Natural killer cell (primary cell): ENCODE data around the gene DNAJC18. TPM values are rescaled to one million over a fixed set of nuclear protein-coding genes. Genes with fewer than 3 reads are reported as not detected.
"Not testable (repeated sequence)": the region's sequence is repeated elsewhere in the genome, so short reads cannot be mapped to it uniquely, and the experiment has no call there.

Source experiments
- ATAC-seq, 3 donors: fragments of 150-1000 bp in 2 of 3; fragments of 200-7000 bp in 1 of 3; cut with Tn5 transposase; 1 replicate in 1 of 3; 2 replicates in 2 of 3; pipeline ENCODE4 v1.10.0; 2021; ENCODE audit warnings: mild to moderate bottlenecking in 2 of 3, moderate library complexity in 2 of 3
- DNase-seq, 2 donors: peaks; one replicate each; pipeline versions ENCODE4 v3.0.0 to v3.0.0-alpha.2; 2013 to 2021; ENCODE audit warnings: mixed read lengths in 1 of 2
- H3K27ac ChIP-seq: one replicate; pipeline ENCODE4 v1.5.1; 2013; ENCODE audit warnings: mild to moderate bottlenecking, low read length
- H3K27me3 ChIP-seq: one replicate; pipeline ENCODE4 v1.6.1; 2013; ENCODE audit warnings: low read length; ENCODE audit not compliant: control insufficient read depth, insufficient read depth
- H3K36me3 ChIP-seq: one replicate; pipeline ENCODE4 v1.6.1; 2013; ENCODE audit warnings: low read length; ENCODE audit not compliant: control insufficient read depth, insufficient read depth
- H3K4me1 ChIP-seq: one replicate; pipeline ENCODE4 v1.6.1; 2013; ENCODE audit warnings: low read length; ENCODE audit not compliant: control insufficient read depth, insufficient read depth
- H3K4me3 ChIP-seq: one replicate; pipeline ENCODE4 v1.5.1; 2013; ENCODE audit warnings: low read length
- H3K9me3 ChIP-seq: one replicate; pipeline ENCODE4 v1.6.1; 2013; ENCODE audit warnings: low read length; ENCODE audit not compliant: control insufficient read depth, insufficient read depth
- H3K27ac Mint-ChIP-seq, 2 donors: one replicate each; pipeline ENCODE4 v1.8.0; 2022; ENCODE audit warnings: mild to moderate bottlenecking in 2 of 2, mixed read lengths in 2 of 2, moderate library complexity in 1 of 2
- H3K27me3 Mint-ChIP-seq, 2 donors: one replicate each; pipeline ENCODE4 v1.8.0; 2022; ENCODE audit warnings: low read depth in 2 of 2, mixed read lengths in 2 of 2
- H3K36me3 Mint-ChIP-seq: one replicate; pipeline ENCODE4 v1.8.0; 2022; ENCODE audit warnings: mixed read lengths
- H3K4me1 Mint-ChIP-seq, 2 donors: one replicate each; pipeline ENCODE4 v1.8.0; 2022; ENCODE audit warnings: mixed read lengths in 2 of 2
- H3K4me3 Mint-ChIP-seq: one replicate; pipeline ENCODE4 v1.8.0; 2022; ENCODE audit warnings: mild to moderate bottlenecking, moderate library complexity, mixed read lengths
- H3K9me3 Mint-ChIP-seq, 2 donors: one replicate each; pipeline ENCODE4 v1.8.0; 2022; ENCODE audit warnings: mixed read lengths in 2 of 2
- WGBS: methylation state at CpG from one replicate; pipeline ENCODE4 v1.1.7; 2013; ENCODE audit warnings: missing lambda C conversion rate; ENCODE audit not compliant: insufficient coverage; 5-methylcytosine and 5-hydroxymethylcytosine counted together
- intact Hi-C: fragments of 100-400 bp; cut with micrococcal nuclease; formaldehyde crosslinking; loops from one replicate; pipeline ENCODE4 v1.14.2; 2022
- total RNA-seq, 4 donors: library from RNA; stranded (reverse); fragments of 120-200 nt in 1 of 4; gene quantifications; one replicate each; pipeline versions ENCODE4 v1.2.3 to v1.2.4, GENCODE V29; 2013 to 2022
- TF ChIP-seq, protein P1 (sequence below): fragments of 200-600 bp; IDR thresholded peaks from one replicate; pipeline ENCODE4 v1.8.0; 2022; ENCODE audit warnings: antibody characterized with exemption

The DNAJC18 gene
- total RNA-seq, 3 donors from 2014 or later (not counting 1 experiment from before 2014, with no cell fraction given), result 2.9 to 4.9 (median 3.6) TPM

DNA sequence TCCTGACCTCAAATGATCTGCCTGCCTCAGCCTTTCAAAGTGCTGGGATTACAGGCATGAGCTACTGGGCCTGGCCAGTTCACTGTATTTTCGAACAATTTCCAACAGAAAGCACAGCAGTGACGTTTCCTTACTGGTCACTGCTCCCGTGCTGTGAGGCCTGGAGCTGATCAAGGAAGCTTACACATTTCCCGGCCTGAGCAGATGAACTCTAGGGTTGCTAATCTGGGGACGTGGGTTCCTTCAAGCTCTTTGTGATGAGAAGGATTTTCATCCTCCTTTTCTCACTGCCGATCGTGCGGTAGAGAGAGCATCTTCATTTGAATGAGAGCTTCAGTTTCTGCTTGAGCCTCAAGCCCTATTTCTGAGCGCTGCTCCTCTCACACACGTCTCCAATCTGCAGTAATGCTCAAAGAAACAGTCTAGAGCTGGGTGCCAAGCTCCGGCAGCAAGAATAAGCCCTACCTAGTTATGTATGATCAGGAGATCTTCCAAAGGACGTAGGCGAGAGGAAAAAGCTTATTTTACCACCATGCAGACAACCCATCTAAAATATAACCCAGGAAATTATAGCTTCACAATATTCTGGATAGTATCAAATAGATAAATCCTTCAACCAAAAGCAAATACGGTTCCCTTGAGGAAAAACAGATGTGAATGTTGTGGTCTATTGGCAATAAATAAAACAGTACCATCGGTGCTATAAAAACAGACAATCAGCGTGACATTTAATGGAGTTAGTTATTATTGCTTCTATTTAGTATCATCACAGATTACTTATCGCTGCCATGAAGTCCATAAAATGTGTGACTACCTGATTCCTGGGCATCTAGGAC, 28.1 kb downstream of the DNAJC18 start:
- DNase-seq (no peak), ATAC-seq (no peak)
- Mint-ChIP-seq H3K4me1 (no peaks in the 10 kb centered on the region), H3K9me3 (no peaks in the 10 kb centered on the region), H3K36me3 (no peaks in the 10 kb centered on the region), H3K27me3 (no peaks in the 10 kb centered on the region), H3K4me3 (no peak overlapping the region), H3K27ac (no peak overlapping the region)
- intact Hi-C loops, result no loop called here
- TF ChIP-seq, protein P1, sequence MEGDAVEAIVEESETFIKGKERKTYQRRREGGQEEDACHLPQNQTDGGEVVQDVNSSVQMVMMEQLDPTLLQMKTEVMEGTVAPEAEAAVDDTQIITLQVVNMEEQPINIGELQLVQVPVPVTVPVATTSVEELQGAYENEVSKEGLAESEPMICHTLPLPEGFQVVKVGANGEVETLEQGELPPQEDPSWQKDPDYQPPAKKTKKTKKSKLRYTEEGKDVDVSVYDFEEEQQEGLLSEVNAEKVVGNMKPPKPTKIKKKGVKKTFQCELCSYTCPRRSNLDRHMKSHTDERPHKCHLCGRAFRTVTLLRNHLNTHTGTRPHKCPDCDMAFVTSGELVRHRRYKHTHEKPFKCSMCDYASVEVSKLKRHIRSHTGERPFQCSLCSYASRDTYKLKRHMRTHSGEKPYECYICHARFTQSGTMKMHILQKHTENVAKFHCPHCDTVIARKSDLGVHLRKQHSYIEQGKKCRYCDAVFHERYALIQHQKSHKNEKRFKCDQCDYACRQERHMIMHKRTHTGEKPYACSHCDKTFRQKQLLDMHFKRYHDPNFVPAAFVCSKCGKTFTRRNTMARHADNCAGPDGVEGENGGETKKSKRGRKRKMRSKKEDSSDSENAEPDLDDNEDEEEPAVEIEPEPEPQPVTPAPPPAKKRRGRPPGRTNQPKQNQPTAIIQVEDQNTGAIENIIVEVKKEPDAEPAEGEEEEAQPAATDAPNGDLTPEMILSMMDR, result no peak
- H3K36me3 ChIP-seq, result no peaks in the 10 kb centered on the region
- H3K27me3 ChIP-seq, result no peaks in the 10 kb centered on the region
- H3K9me3 ChIP-seq, result no peaks in the 10 kb centered on the region
- 93% methylated on average over 15 of the region's 17 CpGs for WGBS
- no peak overlapping the region for H3K27ac ChIP-seq
- no peak overlapping the region for H3K4me3 ChIP-seq
- no peaks in the 10 kb centered on the region for H3K4me1 ChIP-seq

- no peak overlapping the region for H3K27ac ChIP-seq
- WGBS, result 88% methylated on average over 6 of the region's 6 CpGs
- intact Hi-C loops, result no loop called here
- no peaks in the 10 kb centered on the region for H3K9me3 Mint-ChIP-seq
- H3K36me3 Mint-ChIP-seq, result no peaks in the 10 kb centered on the region
- H3K27me3 Mint-ChIP-seq, result no peaks in the 10 kb centered on the region
- H3K36me3 ChIP-seq, result no peaks in the 10 kb centered on the region
- no peak overlapping the region for H3K4me3 ChIP-seq
- no peak for ATAC-seq
- H3K4me3 Mint-ChIP-seq, result no peak overlapping the region
- no peaks in the 10 kb centered on the region for H3K4me1 Mint-ChIP-seq
- no peak for DNase-seq
- no peaks in the 10 kb centered on the region for H3K27me3 ChIP-seq
- no peaks in the 10 kb centered on the region for H3K9me3 ChIP-seq
- TF ChIP-seq, protein P1, result no peak
- no peak overlapping the region for H3K27ac Mint-ChIP-seq
- no peaks in the 10 kb centered on the region for H3K4me1 ChIP-seq
These were observed 29.0 kb downstream of the DNAJC18 start for GRCh38 chr5:139410121-139410992.

GRCh38 chr5:139409116-139409515, 30.2 kb downstream of the DNAJC18 start:
- H3K9me3 Mint-ChIP-seq, H3K27ac ChIP-seq, H3K4me1 Mint-ChIP-seq, H3K36me3 ChIP-seq, H3K27me3 Mint-ChIP-seq, H3K36me3 Mint-ChIP-seq, intact Hi-C loops, H3K4me3 Mint-ChIP-seq, ATAC-seq, H3K4me3 ChIP-seq, H3K9me3 ChIP-seq, H3K27me3 ChIP-seq, DNase-seq, H3K4me1 ChIP-seq, H3K27ac Mint-ChIP-seq: not testable (repeated sequence)
- WGBS, result 100% methylated on average over 2 of the region's 5 CpGs

DNA sequence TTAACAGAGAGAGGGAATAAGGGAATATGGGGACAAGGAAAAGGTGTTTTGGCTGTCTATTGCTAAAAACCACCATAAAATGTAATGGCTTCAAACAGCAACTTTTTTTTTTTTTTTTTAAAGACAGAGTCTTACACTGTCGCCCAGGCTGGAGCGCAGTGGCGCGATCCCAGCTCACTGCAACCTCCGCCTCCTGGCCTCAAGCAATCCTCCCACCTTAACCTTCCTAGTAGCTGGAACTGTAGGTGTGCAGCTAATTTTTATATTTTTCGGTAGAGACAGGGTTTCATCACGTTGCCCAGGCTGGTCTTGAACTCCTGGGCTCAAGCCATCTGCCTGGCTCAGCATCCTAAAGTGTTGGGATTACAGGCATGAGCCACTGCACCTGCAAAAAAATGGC, 31.1 kb downstream of the DNAJC18 start:
- ATAC-seq (no peak), DNase-seq (no peak)
- WGBS, result 100% methylated on average over 2 of the region's 7 CpGs
- H3K4me3 ChIP-seq, result no peak overlapping the region
- no peaks in the 10 kb centered on the region for H3K27me3 ChIP-seq
- H3K36me3 Mint-ChIP-seq, result no peaks in the 10 kb centered on the region
- H3K27ac Mint-ChIP-seq, result no peak overlapping the region
- H3K4me1 ChIP-seq, result peaks cover 14% of the 10 kb centered on the region
- H3K27ac ChIP-seq, result no peak overlapping the region
- H3K4me3 Mint-ChIP-seq, result no peak overlapping the region
- no peaks in the 10 kb centered on the region for H3K9me3 Mint-ChIP-seq
- H3K9me3 ChIP-seq, result no peaks in the 10 kb centered on the region
- TF ChIP-seq, protein P1, result no peak
- no peaks in the 10 kb centered on the region for H3K27me3 Mint-ChIP-seq
- intact Hi-C loops, result no loop called here
- no peaks in the 10 kb centered on the region for H3K36me3 ChIP-seq
- peaks cover 15% of the 10 kb centered on the region in 2 donors for H3K4me1 Mint-ChIP-seq
